HEK293 (cell line): ENCODE measurements around the gene CFI.
A peak's percentile ranks its signal among the peaks of the same experiment; 100 is the strongest.

Experiments
- CTCF ChIA-PET: fragments of 350-600 bp; formaldehyde crosslinking; extraction: SDS; loops from one replicate; lab custom pipeline; 2021; ENCODE audit warnings: antibody characterized with exemption; lab: Yijun Ruan, JAX
- POLR2A ChIA-PET: fragments of 300-600 bp; formaldehyde crosslinking; extraction: SDS; loops from one replicate; lab custom pipeline; 2020; ENCODE audit warnings: antibody characterized with exemption, inconsistent platforms; lab: Yijun Ruan, JAX
- H3K27ac ChIP-seq: fragments of 200-500 bp; sonication (Bioruptor generic); 2 replicates; pipeline ENCODE4 v1.5.1; 2014; ENCODE audit warnings: low read depth, low read length, control low read depth, inconsistent platforms; ENCODE audit errors: extremely low read depth
- H3K36me3 ChIP-seq, 2 experiments: fragments of 200-500 bp in 1 of 2; sonication (Bioruptor generic) in 1 of 2; 1 replicate in 1 of 2; 2 replicates in 1 of 2; pipeline ENCODE4 v1.5.1; 2014 to 2017; ENCODE audit warnings: inconsistent platforms in 2 of 2, low read length in 2 of 2; ENCODE audit not compliant: control insufficient read depth in 2 of 2, insufficient read depth in 1 of 2
- H3K4me1 ChIP-seq: fragments of 200-500 bp; sonication (Bioruptor generic); 2 replicates; pipeline ENCODE4 v1.5.1; 2014; ENCODE audit warnings: mild to moderate bottlenecking, low read length, inconsistent platforms; ENCODE audit not compliant: control insufficient read depth, insufficient read depth
- H3K4me3 ChIP-seq: 2 replicates; pipeline ENCODE4 v1.5.1; 2011; ENCODE audit warnings: low read depth, mild to moderate bottlenecking, control low read depth, low read length, moderate library complexity
- H3K9me3 ChIP-seq: fragments of 200-500 bp; sonication (Bioruptor generic); 2 replicates; pipeline ENCODE4 v1.5.1; 2014; ENCODE audit warnings: low read depth, low read length, inconsistent platforms; ENCODE audit not compliant: control insufficient read depth, insufficient read depth
- KLF10 ChIP-seq: fragments of 450-650 bp; IDR thresholded peaks from 2 replicates; pipeline ENCODE4 v1.5.1; 2018; ENCODE audit warnings: missing biosample characterization, mild to moderate bottlenecking, missing genetic modification characterization
- MZF1 ChIP-seq: fragments of 450-650 bp; formaldehyde crosslinking; IDR thresholded peaks from 2 replicates; pipeline ENCODE4 v1.5.1; 2017; ENCODE audit warnings: missing biosample characterization, missing genetic modification characterization, borderline replicate concordance
- SETDB1 ChIP-seq: IDR thresholded peaks from one replicate; pipeline ENCODE4 v1.6.1; 2017; ENCODE audit warnings: mild to moderate bottlenecking, low read length, moderate library complexity, mixed read lengths; ENCODE audit not compliant: insufficient read length
- WT1 ChIP-seq: fragments of 450-650 bp; formaldehyde crosslinking; IDR thresholded peaks from 2 replicates; pipeline ENCODE4 v1.5.1; 2016; ENCODE audit warnings: missing biosample characterization, missing genetic modification characterization
- ZBTB17 ChIP-seq: fragments of 450-650 bp; formaldehyde crosslinking; IDR thresholded peaks from 2 replicates; pipeline ENCODE4 v1.5.1; 2016; ENCODE audit warnings: missing biosample characterization, missing genetic modification characterization
- ZIC2 ChIP-seq: fragments of 450-650 bp; formaldehyde crosslinking; IDR thresholded peaks from 2 replicates; pipeline ENCODE4 v1.5.1; 2016; ENCODE audit warnings: missing biosample characterization, missing genetic modification characterization
- ZNF221 ChIP-seq: fragments of 450-650 bp; formaldehyde crosslinking; IDR thresholded peaks from 2 replicates; pipeline ENCODE4 v1.5.1; 2017; ENCODE audit warnings: missing biosample characterization, missing genetic modification characterization, borderline replicate concordance
- ZNF223 ChIP-seq: fragments of 450-650 bp; formaldehyde crosslinking; IDR thresholded peaks from 2 replicates; pipeline ENCODE4 v1.5.1; 2016; ENCODE audit warnings: missing biosample characterization, missing genetic modification characterization
- ZNF280D ChIP-seq: fragments of 450-650 bp; formaldehyde crosslinking; IDR thresholded peaks from 2 replicates; pipeline ENCODE4 v1.5.1; 2016; ENCODE audit warnings: missing biosample characterization, missing genetic modification characterization
- ZNF366 ChIP-seq: fragments of 450-650 bp; formaldehyde crosslinking; conservative IDR thresholded peaks from 2 replicates; pipeline ENCODE4 v1.5.1; 2016; ENCODE audit warnings: missing biosample characterization, missing genetic modification characterization
- ZNF398 ChIP-seq: fragments of 450-650 bp; formaldehyde crosslinking; IDR thresholded peaks from 2 replicates; pipeline ENCODE4 v1.5.1; 2017; ENCODE audit warnings: missing biosample characterization, missing genetic modification characterization
- ZNF449 ChIP-seq: fragments of 450-650 bp; formaldehyde crosslinking; IDR thresholded peaks from 2 replicates; pipeline ENCODE4 v1.5.1; 2017; ENCODE audit warnings: missing biosample characterization, mild to moderate bottlenecking, missing genetic modification characterization, moderate library complexity
- ZNF530 ChIP-seq: fragments of 450-650 bp; formaldehyde crosslinking; IDR thresholded peaks from 2 replicates; pipeline ENCODE4 v1.5.1; 2016; ENCODE audit warnings: low read depth, missing biosample characterization, missing genetic modification characterization
- ZNF692 ChIP-seq: fragments of 450-650 bp; formaldehyde crosslinking; IDR thresholded peaks from 2 replicates; pipeline ENCODE4 v1.5.1; 2016; ENCODE audit warnings: missing biosample characterization, missing genetic modification characterization
- ZNF777 ChIP-seq: fragments of 450-650 bp; formaldehyde crosslinking; IDR thresholded peaks from 2 replicates; pipeline ENCODE4 v1.5.1; 2017; ENCODE audit warnings: missing biosample characterization, missing genetic modification characterization, borderline replicate concordance
- ZSCAN18 ChIP-seq: fragments of 450-650 bp; formaldehyde crosslinking; IDR thresholded peaks from 2 replicates; pipeline ENCODE4 v1.5.1; 2016; ENCODE audit warnings: missing biosample characterization, missing genetic modification characterization
- ZSCAN5A ChIP-seq: fragments of 450-650 bp; formaldehyde crosslinking; IDR thresholded peaks from 2 replicates; pipeline ENCODE4 v1.5.1; 2016; ENCODE audit warnings: missing biosample characterization, missing genetic modification characterization

Gene CFI

GRCh38 chr4:109729718-109730618, 71.8 kb downstream of the CFI start, which contains the start of gene PLA2G12A (continued):
- no peak for TF ChIP-seq ZNF692 (tag by site-specific recombination)
- no peak for TF ChIP-seq ZNF223 (tag by site-specific recombination)
- peak; percentile 66; the same call in 1 of the 2 replicates for TF ChIP-seq ZBTB17 (tag by site-specific recombination)
- TF ChIP-seq SETDB1: no peak
- peak; percentile 29; the same call in 1 of the 2 replicates for TF ChIP-seq KLF10 (tag by site-specific recombination)
- TF ChIP-seq ZNF530 (tag by site-specific recombination): no peak
- 0 out of 2 replicates have a peak, but pooled peaks have one; percentile 44 for TF ChIP-seq ZSCAN5A (tag by site-specific recombination)
- TF ChIP-seq WT1 (tag by site-specific recombination): no peak
- no peak for TF ChIP-seq ZNF280D (tag by site-specific recombination)
- no peak for TF ChIP-seq ZNF221 (tag by site-specific recombination)
- TF ChIP-seq ZIC2: peak; percentile 72
- no peak; the same call in 1 of the 2 replicates for TF ChIP-seq ZNF777 (tag by site-specific recombination)
- TF ChIP-seq ZSCAN18 (tag by site-specific recombination): no peak

- Histone ChIP-seq H3K4me1 (no peaks in the 10 kb centered on the region), H3K36me3 (peaks cover 0 to 13% of the 10 kb centered on the region in 2 experiments; a peak in 1 of 3 replicates), H3K4me3 (peak overlapping the region; percentile 88), H3K9me3 (no peaks in the 10 kb centered on the region), H3K27ac (peak overlapping the region; percentile 59; the same call in 1 of the 2 replicates)
- ChIA-PET POLR2A (interaction anchor here (1.0 to 1.5 kb wide), 2 partner anchors 26 to 169 kb away, joined by 4 to 6 read pairs; partner anchors contain the start of genes CASP6 and MCUB), CTCF (interaction anchor here (0.7 kb wide), 1 partner anchor 41 kb away, joined by 4 read pairs; no protein-coding TSS in a partner anchor)
- TF ChIP-seq ZNF449 (tag by site-specific recombination): no peak
- no peak for TF ChIP-seq MZF1 (tag by site-specific recombination)
- TF ChIP-seq ZNF398 (tag by site-specific recombination): peak; percentile 19; the same call in 1 of the 2 replicates
- TF ChIP-seq ZNF366: no peak
Measured at GRCh38 chr4:109729117-109729717, 72.6 kb downstream of the CFI start.
